Endothelial cell of umbilical vein (primary cell): ENCODE data around the gene DBNL. TPM values are rescaled to one million over a fixed set of nuclear protein-coding genes. Genes with fewer than 3 reads are reported as not detected.

ENCODE experiments used
- BruUV-seq: library from RNA; stranded (reverse); fragments of 400-500 nt; replicated peaks from 2 replicates; lab custom pipeline; 2021; lab: Mats Ljungman, UMichigan
- CTCF ChIA-PET: fragments of 300-600, 350-600 bp; sonication (Branson Sonifier 250); formaldehyde crosslinking; loops from one replicate; lab custom pipeline; 2021; ENCODE audit warnings: antibody characterized with exemption, inconsistent platforms; lab: Charles Lee
- POLR2A ChIA-PET: fragments of 300-600, 350-600 bp; sonication (Branson Sonifier 250); formaldehyde crosslinking; loops from one replicate; lab custom pipeline; 2021; ENCODE audit warnings: antibody characterized with exemption, inconsistent platforms; lab: Charles Lee
- DNase-seq: peaks from one replicate; pipeline ENCODE4 v3.0.0-alpha.2; 2011; ENCODE audit warnings: low read depth, low spot score
- FAIRE-seq: peaks from 2 replicates; lab custom pipeline; 2011; peaks lifted over from hg19 to GRCh38; lab: Jason Lieb, UNC
- H2AFZ ChIP-seq: 2 replicates; pipeline ENCODE4 v1.6.0; 2012; ENCODE audit warnings: low read depth, low read length, control low read depth, inconsistent platforms
- H3K27ac ChIP-seq: 2 replicates; pipeline ENCODE4 v1.5.1; 2011; ENCODE audit warnings: low read depth, mild to moderate bottlenecking, control low read depth, low read length, moderate library complexity; ENCODE audit not compliant: insufficient read depth
- H3K27me3 ChIP-seq, 2 experiments: 2 replicates each; pipeline versions ENCODE4 v1.6.0 to v1.6.1; 2011; ENCODE audit warnings: low read length in 2 of 2, mixed read lengths in 1 of 2; ENCODE audit not compliant: control insufficient read depth in 2 of 2, insufficient read depth in 2 of 2
- H3K36me3 ChIP-seq, 2 experiments: 2 replicates in 1 of 2; 3 replicates in 1 of 2; pipeline ENCODE4 v1.5.1; 2011; ENCODE audit warnings: low read length in 2 of 2, mild to moderate bottlenecking in 1 of 2, moderate library complexity in 1 of 2; ENCODE audit not compliant: control insufficient read depth in 2 of 2, insufficient read depth in 2 of 2; ENCODE audit errors: extremely low read depth in 1 of 2
- H3K4me1 ChIP-seq: 3 replicates; pipeline ENCODE4 v1.5.1; 2011; ENCODE audit warnings: mild to moderate bottlenecking, low read length; ENCODE audit not compliant: control insufficient read depth, insufficient read depth; ENCODE audit errors: extremely low read depth
- H3K4me2 ChIP-seq: 2 replicates; pipeline ENCODE4 v1.6.1; 2011; ENCODE audit warnings: low read length, control low read depth, mixed read lengths; ENCODE audit not compliant: insufficient read depth
- H3K4me3 ChIP-seq, 3 experiments: fragments of 200-600 bp in 1 of 3; sonication (generic), shearing (Covaris generic) in 1 of 3; replicated peaks in 1 of 3; 2 replicates each; pipeline ENCODE4 v1.5.1; 2011 to 2016; ENCODE audit warnings: control low read depth in 3 of 3, low read length in 3 of 3, mild to moderate bottlenecking in 2 of 3, inconsistent platforms in 1 of 3, low read depth in 1 of 3, moderate library complexity in 1 of 3; ENCODE audit not compliant: insufficient read depth in 1 of 3
- H3K79me2 ChIP-seq: 2 replicates; pipeline ENCODE4 v1.6.0; 2012; ENCODE audit warnings: low read length, inconsistent platforms; ENCODE audit not compliant: control insufficient read depth, insufficient read depth
- H3K9ac ChIP-seq: replicated peaks from 2 replicates; pipeline ENCODE3; 2011; ENCODE audit warnings: low read length, control low read depth; ENCODE audit not compliant: insufficient read depth; ENCODE audit errors: extremely low read depth
- H3K9me1 ChIP-seq: replicated peaks from 3 replicates; pipeline ENCODE4 v1.6.0; 2011; ENCODE audit warnings: mild to moderate bottlenecking, low read length; ENCODE audit not compliant: control insufficient read depth, insufficient read depth; ENCODE audit errors: extremely low read depth
- H3K9me3 ChIP-seq: replicated peaks from 2 replicates; pipeline ENCODE4 v1.5.1; 2012; ENCODE audit warnings: low read length, inconsistent platforms; ENCODE audit not compliant: control insufficient read depth, insufficient read depth
- H4K20me1 ChIP-seq: replicated peaks from 2 replicates; pipeline ENCODE3; 2011; ENCODE audit warnings: mild to moderate bottlenecking, low read length; ENCODE audit not compliant: control insufficient read depth, insufficient read depth; ENCODE audit errors: extremely low read depth
- EZH2 ChIP-seq: IDR thresholded peaks from 2 replicates; pipeline ENCODE4 v1.6.1; 2012; ENCODE audit warnings: borderline replicate concordance, low read depth, mild to moderate bottlenecking, moderate library complexity, low read length, inconsistent platforms; ENCODE audit not compliant: severe bottlenecking
- FOS ChIP-seq: IDR thresholded peaks from 2 replicates; pipeline ENCODE4 v1.6.1; 2011; ENCODE audit warnings: mild to moderate bottlenecking, low read length, moderate library complexity, borderline replicate concordance; ENCODE audit not compliant: insufficient read depth
- GATA2 ChIP-seq: IDR thresholded peaks from 2 replicates; pipeline ENCODE4 v1.7.0; 2011; ENCODE audit warnings: low read depth, mild to moderate bottlenecking, moderate library complexity, mixed read lengths, low read length; ENCODE audit not compliant: insufficient read length, insufficient read depth
- JUN ChIP-seq: IDR thresholded peaks from 2 replicates; pipeline ENCODE4 v1.6.1; 2011; ENCODE audit warnings: borderline replicate concordance, low read depth; ENCODE audit not compliant: insufficient read length, insufficient read depth
- MYC ChIP-seq: IDR thresholded peaks from one replicate; pipeline ENCODE4 v1.6.1; 2011; ENCODE audit warnings: mild to moderate bottlenecking, low read depth, low read length
- POLR2A ChIP-seq: IDR thresholded peaks from 2 replicates; pipeline ENCODE4 v1.6.1; 2012; ENCODE audit warnings: low read depth, mild to moderate bottlenecking, control low read depth, low read length
- POLR2AphosphoS5 ChIP-seq: IDR thresholded peaks from 2 replicates; pipeline ENCODE4 v1.6.1; 2012; ENCODE audit warnings: low read depth, mild to moderate bottlenecking, control low read depth, low read length, moderate library complexity; ENCODE audit not compliant: insufficient read depth
- dilution Hi-C: fragments of 300-500 bp; cut with MboI; formaldehyde crosslinking; loops from one replicate; pipeline ENCODE4 v1.15.0; 2019; ENCODE audit warnings: low sequenced_read_pairs; ENCODE audit not compliant: extremely low pct_ligation_motif_present
- intact Hi-C: fragments of 100-400 bp; cut with micrococcal nuclease; formaldehyde crosslinking; loops from one replicate; pipeline ENCODE4 v1.10.0; 2022
- polyA plus RNA-seq, 4 experiments: library from polyadenylated mRNA; depleted of rRNA in 3 of 4; stranded (reverse) in 3 of 4; unstranded in 1 of 4; fragments of >200 nt; gene quantifications; 2 replicates each; pipeline versions ENCODE4 v1.2.1 to v1.2.3, GENCODE V29; 2011 to 2012; ENCODE audit warnings: missing spikeins in 1 of 4
- total RNA-seq: library from RNA; stranded (reverse); gene quantifications from 2 replicates; pipeline ENCODE4 v1.2.3, GENCODE V29; 2021
- TF ChIP-seq, protein P1 (sequence below), 2 donors: IDR thresholded peaks; 1 replicate in 1 of 2; 2 replicates in 1 of 2; pipeline ENCODE4 v1.5.1; 2011; ENCODE audit warnings: low read length in 2 of 2, mild to moderate bottlenecking in 2 of 2, moderate library complexity in 2 of 2, control low read depth in 1 of 2, inconsistent platforms in 1 of 2, low read depth in 1 of 2; ENCODE audit not compliant: insufficient read depth in 1 of 2; ENCODE audit errors: extremely low read depth in 1 of 2
- TF ChIP-seq, protein P2 (sequence below): IDR thresholded peaks from 2 replicates; pipeline ENCODE4 v1.6.1; 2011; ENCODE audit not compliant: insufficient read depth, insufficient read length

The DBNL gene
- total and polyA plus RNA-seq, 2 donors (not counting 3 experiments of a cell fraction or from before 2014, with no cell fraction given): 94.0 to 123 TPM

DNA sequence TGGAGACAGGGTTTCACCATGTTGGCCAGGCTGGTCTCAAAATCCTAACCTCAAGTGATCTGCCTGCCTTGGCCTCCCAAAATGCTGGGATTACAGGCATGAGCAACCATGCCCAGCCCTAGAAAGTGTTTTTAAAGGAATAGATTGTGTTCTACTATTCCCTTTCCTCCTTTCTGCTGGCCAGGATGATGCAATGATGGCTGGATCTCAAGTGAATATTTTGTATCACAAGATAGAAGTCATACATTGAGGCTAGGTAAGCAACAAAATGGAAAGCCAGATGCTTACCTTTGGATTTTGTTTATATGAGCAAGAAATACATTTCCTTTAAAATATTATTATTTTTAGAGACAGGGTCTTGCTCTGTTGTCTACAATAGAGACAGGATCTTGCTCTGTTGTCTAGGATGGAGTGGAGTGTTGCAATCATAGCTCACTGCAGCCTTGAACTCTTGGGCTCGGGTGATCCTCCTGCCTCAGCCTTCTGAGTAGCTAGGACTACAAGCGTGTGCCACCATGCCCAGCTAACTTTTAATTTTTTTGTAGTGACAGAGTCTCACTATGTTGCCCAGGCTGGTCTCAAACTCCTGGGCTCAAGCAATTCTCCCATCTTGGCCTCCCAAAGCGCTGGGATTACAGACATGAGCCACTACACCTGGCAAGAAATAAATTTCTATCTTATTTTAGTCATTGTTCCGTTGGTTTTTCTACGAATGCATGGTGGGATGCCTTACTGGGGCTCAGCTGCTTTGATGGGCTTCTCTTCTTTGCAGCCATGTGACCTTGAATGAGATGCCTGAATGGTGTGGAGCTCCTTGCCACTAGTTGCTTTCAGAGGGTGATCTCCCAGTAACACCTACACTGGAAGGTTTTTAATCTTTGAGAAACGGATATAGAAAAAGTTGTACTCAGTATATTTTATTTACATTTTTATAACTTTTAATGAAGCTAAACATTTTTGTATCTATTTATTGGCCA is 53.9 kb downstream of the DBNL start:
- H3K27ac ChIP-seq: no peak overlapping the region
- H3K9me1 ChIP-seq: no peaks in the 10 kb centered on the region
- ChIA-PET CTCF (interaction anchor here (0.7 to 1.6 kb wide), 3 partner anchors 10 to 26 kb away, joined by 4 to 8 read pairs (median 5); no protein-coding TSS in a partner anchor), POLR2A (interaction anchor here (0.8 kb wide), 1 partner anchor 11 kb away, joined by 3 read pairs; no protein-coding TSS in a partner anchor)
- no peak for TF ChIP-seq POLR2AphosphoS5
- TF ChIP-seq MYC: no peak
- no peak for TF ChIP-seq JUN
- no peak for TF ChIP-seq EZH2
- no peak for TF ChIP-seq POLR2A
- no peak for TF ChIP-seq FOS
- TF ChIP-seq, protein P1, sequence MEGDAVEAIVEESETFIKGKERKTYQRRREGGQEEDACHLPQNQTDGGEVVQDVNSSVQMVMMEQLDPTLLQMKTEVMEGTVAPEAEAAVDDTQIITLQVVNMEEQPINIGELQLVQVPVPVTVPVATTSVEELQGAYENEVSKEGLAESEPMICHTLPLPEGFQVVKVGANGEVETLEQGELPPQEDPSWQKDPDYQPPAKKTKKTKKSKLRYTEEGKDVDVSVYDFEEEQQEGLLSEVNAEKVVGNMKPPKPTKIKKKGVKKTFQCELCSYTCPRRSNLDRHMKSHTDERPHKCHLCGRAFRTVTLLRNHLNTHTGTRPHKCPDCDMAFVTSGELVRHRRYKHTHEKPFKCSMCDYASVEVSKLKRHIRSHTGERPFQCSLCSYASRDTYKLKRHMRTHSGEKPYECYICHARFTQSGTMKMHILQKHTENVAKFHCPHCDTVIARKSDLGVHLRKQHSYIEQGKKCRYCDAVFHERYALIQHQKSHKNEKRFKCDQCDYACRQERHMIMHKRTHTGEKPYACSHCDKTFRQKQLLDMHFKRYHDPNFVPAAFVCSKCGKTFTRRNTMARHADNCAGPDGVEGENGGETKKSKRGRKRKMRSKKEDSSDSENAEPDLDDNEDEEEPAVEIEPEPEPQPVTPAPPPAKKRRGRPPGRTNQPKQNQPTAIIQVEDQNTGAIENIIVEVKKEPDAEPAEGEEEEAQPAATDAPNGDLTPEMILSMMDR (IDR thresholded peaks at IDR 0.05; ENCODE audit: extremely low read depth in 1 of 2, insufficient read depth in 1 of 2, low read depth in 1 of 2, low read length in 2 of 2): no peak
- no peak for TF ChIP-seq GATA2
- TF ChIP-seq, protein P2, sequence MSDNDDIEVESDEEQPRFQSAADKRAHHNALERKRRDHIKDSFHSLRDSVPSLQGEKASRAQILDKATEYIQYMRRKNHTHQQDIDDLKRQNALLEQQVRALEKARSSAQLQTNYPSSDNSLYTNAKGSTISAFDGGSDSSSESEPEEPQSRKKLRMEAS: no peak
- no peaks in the 10 kb centered on the region for H4K20me1 ChIP-seq
- no peaks in the 10 kb centered on the region for H3K27me3 ChIP-seq
- H3K79me2 ChIP-seq: no peaks in the 10 kb centered on the region
- no TSS peak for BruUV-seq
- no peaks in the 10 kb centered on the region for H3K4me1 ChIP-seq
- dilution Hi-C loops (no loop called here), intact Hi-C loops (no loop called here)
- FAIRE-seq (no peak), DNase-seq (no peak)
- no peak overlapping the region for H3K4me3 ChIP-seq
- no peak overlapping the region for H2AFZ ChIP-seq
- H3K9ac ChIP-seq: no peak overlapping the region
- H3K36me3 ChIP-seq: no peaks in the 10 kb centered on the region
- no peak overlapping the region for H3K4me2 ChIP-seq
- H3K9me3 ChIP-seq: no peaks in the 10 kb centered on the region
